GM12878 (cell line): Measurements from ENCODE around the gene HIRA. TPM values are rescaled to one million over a fixed set of nuclear protein-coding genes. Genes with fewer than 3 reads are reported as not detected.

ENCODE experiments used
- ATAC-seq: fragments of 200-7000 bp; cut with Tn5 transposase; 3 replicates; pipeline ENCODE4 v1.9.1; 2020; ENCODE audit warnings: mild to moderate bottlenecking, moderate library complexity
- BruUV-seq: library from RNA; stranded (reverse); fragments of 400-500 nt; replicated peaks from 2 replicates; lab custom pipeline; 2021; lab: Mats Ljungman, UMichigan
- CTCF ChIA-PET: fragments of 300-600 bp; sonication (Branson Sonifier 250); formaldehyde crosslinking; extraction: SDS; loops from one replicate; lab custom pipeline; 2021; ENCODE audit warnings: inconsistent platforms; lab: Yijun Ruan, JAX
- POLR2A ChIA-PET: fragments of 350-600 bp; formaldehyde crosslinking; extraction: SDS; loops from one replicate; lab custom pipeline; 2021; ENCODE audit warnings: inconsistent platforms; lab: Charles Lee
- RAD21 ChIA-PET: fragments of 300-600 bp; sonication (Branson Sonifier 250); formaldehyde crosslinking; loops from one replicate; lab custom pipeline; 2023; ENCODE audit warnings: antibody characterized with exemption; ENCODE audit not compliant: unreplicated experiment; lab: Charles Lee
- SMC1A ChIA-PET: fragments of 300-600 bp; sonication (Branson Sonifier 250); formaldehyde crosslinking; loops from one replicate; lab custom pipeline; 2023; ENCODE audit not compliant: unreplicated experiment, uncharacterized antibody; lab: Charles Lee
- DNase-seq: peaks from one replicate; pipeline ENCODE4 v3.0.0-alpha.2; 2011; ENCODE audit warnings: low read depth, low spot score
- FAIRE-seq: peaks from 3 replicates; lab custom pipeline; 2011; peaks lifted over from hg19 to GRCh38; lab: Jason Lieb, UNC
- H2AFZ ChIP-seq: 2 replicates; pipeline ENCODE4 v1.6.0; 2011; ENCODE audit warnings: low read depth, low read length, control low read depth; ENCODE audit not compliant: control insufficient read depth
- H3K27ac ChIP-seq: 2 replicates; pipeline ENCODE4 v1.5.1; 2011; ENCODE audit warnings: control low read depth; ENCODE audit not compliant: control insufficient read depth, insufficient read depth
- H3K27me3 ChIP-seq, 2 experiments: replicated peaks in 1 of 2; 2 replicates each; pipeline versions ENCODE4 v1.6.0 to v1.6.1; 2011; ENCODE audit warnings: low read length in 1 of 2; ENCODE audit not compliant: control insufficient read depth in 2 of 2, insufficient read depth in 2 of 2
- H3K36me3 ChIP-seq, 2 experiments: 2 replicates each; pipeline ENCODE4 v1.5.1; 2011; ENCODE audit warnings: low read length in 1 of 2; ENCODE audit not compliant: control insufficient read depth in 2 of 2, insufficient read depth in 2 of 2
- H3K4me1 ChIP-seq: 2 replicates; pipeline ENCODE4 v1.6.1; 2011; ENCODE audit warnings: mild to moderate bottlenecking, low read length, moderate library complexity, mixed read lengths; ENCODE audit not compliant: control insufficient read depth, insufficient read depth
- H3K4me2 ChIP-seq: 2 replicates; pipeline ENCODE4 v1.6.0; 2011; ENCODE audit warnings: control low read depth; ENCODE audit not compliant: control insufficient read depth, insufficient read depth
- H3K4me3 ChIP-seq: fragments of 200-600 bp; sonication (generic); 2 replicates; pipeline ENCODE4 v1.5.1; 2016
- H3K79me2 ChIP-seq: 2 replicates; pipeline ENCODE4 v1.6.0; 2011; ENCODE audit warnings: low read length; ENCODE audit not compliant: control insufficient read depth, insufficient read depth
- H3K9ac ChIP-seq: 2 replicates; pipeline ENCODE4 v1.8.0; 2011; ENCODE audit warnings: low read length, control low read depth, mixed read lengths; ENCODE audit not compliant: control insufficient read depth, insufficient read depth
- H3K9me3 ChIP-seq: replicated peaks from 3 replicates; pipeline ENCODE4 v1.5.1; 2011; ENCODE audit warnings: mild to moderate bottlenecking, low read length; ENCODE audit not compliant: control insufficient read depth, insufficient read depth
- H4K20me1 ChIP-seq: 2 replicates; pipeline ENCODE4 v1.6.0; 2011; ENCODE audit not compliant: control insufficient read depth, insufficient read depth
- DPF2 ChIP-seq: fragments of 450-650 bp; IDR thresholded peaks from 2 replicates; pipeline ENCODE4 v1.6.1; 2017; ENCODE audit warnings: mild to moderate bottlenecking
- KDM1A ChIP-seq: fragments of 200-600 bp; sonication (generic); IDR thresholded peaks from 2 replicates; pipeline ENCODE4 v1.6.1; 2016; ENCODE audit warnings: borderline replicate concordance
- REST ChIP-seq: IDR thresholded peaks from 2 replicates; pipeline ENCODE4 v1.6.1; 2012; ENCODE audit warnings: mild to moderate bottlenecking, low read depth, low read length
- SMC3 ChIP-seq: IDR thresholded peaks from 2 replicates; pipeline ENCODE4 v1.6.1; 2011; ENCODE audit warnings: low read length, improper control_type of control experiment, borderline replicate concordance
- ZBED1 ChIP-seq: IDR thresholded peaks from 2 replicates; pipeline ENCODE4 v1.6.1; 2016; ENCODE audit warnings: borderline replicate concordance
- WGBS: methylation state at CpG from one replicate; pipeline ENCODE4 v1.1.6; 2016; ENCODE audit warnings: low lambda C conversion rate; ENCODE audit not compliant: insufficient replicate concordance, insufficient coverage; ENCODE audit errors: missing lambda C conversion rate; 5-methylcytosine and 5-hydroxymethylcytosine counted together
- in situ Hi-C: fragments of 300-500 bp; cut with MboI; formaldehyde crosslinking; loops from 9 replicates; pipeline ENCODE4 v1.14.3; 2018; ENCODE audit warnings: mixed read lengths
- intact Hi-C: fragments of 100-400 bp; cut with micrococcal nuclease; formaldehyde crosslinking; loops from one replicate; pipeline ENCODE4 v1.14.2; 2022; ENCODE audit not compliant: unreplicated experiment
- polyA plus RNA-seq, 11 experiments: library from polyadenylated mRNA; depleted of rRNA in 4 of 11; unstranded in 6 of 11; stranded (reverse) in 5 of 11; fragments of >200 nt; fragmentation: Nextera tagmentation in 4 of 11; fragmentation: Illumina TruSeq in 1 of 11; extraction: Ambion mirVana in 4 of 11; extraction: Trizol in 1 of 11; gene quantifications; 1 replicate in 1 of 11; 2 replicates in 10 of 11; pipeline versions ENCODE4 v1.2.1 to v1.2.3, GENCODE V29; 2011 to 2016; ENCODE audit warnings: inconsistent platforms in 2 of 11, missing spikeins in 2 of 11, low read depth in 1 of 11
- total RNA-seq, 4 experiments: library from RNA; depleted of rRNA in 3 of 4; stranded (reverse); fragments of >200 nt in 3 of 4; fragmentation: Illumina TruSeq in 1 of 4; extraction: Trizol in 1 of 4; gene quantifications; 2 replicates each; pipeline versions ENCODE4 v1.2.1 to v1.2.3, GENCODE V29; 2013 to 2021

HIRA gene
- total and polyA plus RNA-seq, 10 of the 15 experiments (the other 5 are each of a cell fraction or from before 2014, with no cell fraction given), result 0.34 to 32.7 (median 14.5) TPM

GRCh38 chr22:19344420-19344819, 87.1 kb downstream of the HIRA start:
- Histone ChIP-seq H3K4me2 (no peak overlapping the region), H4K20me1 (no peaks in the 10 kb centered on the region), H2AFZ (no peak overlapping the region), H3K9ac (no peak overlapping the region), H3K4me1 (no peaks in the 10 kb centered on the region), H3K4me3 (no peak overlapping the region), H3K27me3 (no peaks in the 10 kb centered on the region), H3K9me3 (no peaks in the 10 kb centered on the region; the same call in 2 of the 3 replicates), H3K27ac (no peak overlapping the region), H3K79me2 (no peaks in the 10 kb centered on the region), H3K36me3 (peaks cover 0 to 10% of the 10 kb centered on the region in 2 experiments; a peak in 2 of 4 replicates)
- intact Hi-C loops (no loop called here), in situ Hi-C loops (no loop called here)
- ChIA-PET CTCF (interaction anchor here (0.7 to 1.4 kb wide), 3 partner anchors 10 to 200 kb away, joined by 3 read pairs; partner anchors contain the start of genes ESS2 and SLC25A1), POLR2A (interaction anchor here (0.9 kb wide), 1 partner anchor 135 kb away, joined by 3 read pairs; the partner anchor contains the start of gene CDC45), SMC1A (interaction anchor here (1.1 to 2.6 kb wide), 3 partner anchors 10 to 20 kb away, joined by 3 to 7 read pairs (median 3); no protein-coding TSS in a partner anchor), RAD21 (no interaction called here)
- ATAC-seq (no peak), FAIRE-seq (no peak), DNase-seq (no peak)
- no TSS peak for BruUV-seq
- TF ChIP-seq SMC3 (no peak), DPF2 (no peak), REST (no peak), ZBED1 (no peak), KDM1A (no peak)
- 91% methylated on average over 1 of the region's 1 CpG for WGBS
